Measurements from ENCODE around the gene INSIG1. TPM values are rescaled to one million over a fixed set of nuclear protein-coding genes. Genes with fewer than 3 reads are reported as not detected.

INSIG1 gene
- polyA plus RNA-seq, 3 donors, result 27.9 to 32.7 (median 30.8) TPM

Other genes with a start within 250 kb of the INSIG1 start
- gene HTR5A, start 227.6 kb upstream of the INSIG1 start, polyA plus RNA-seq (ENCODE audit: insufficient read length in 3 of 3), result not detected
- under 1 TPM; 0.09 to 0.29 (median 0.17) TPM for gene EN2, start 160.3 kb downstream of the INSIG1 start, polyA plus RNA-seq (ENCODE audit: insufficient read length in 3 of 3)
- gene CNPY1, start 248.7 kb downstream of the INSIG1 start, polyA plus RNA-seq (ENCODE audit: insufficient read length in 3 of 3), result not detected

Measured in renal pelvis (tissue), 3 donors.